Liver (tissue), 9 donors: Measurements from ENCODE around the gene RXRG. TPM values are rescaled to one million over a fixed set of nuclear protein-coding genes. Genes with fewer than 3 reads are reported as not detected.

Source experiments
- DNase-seq: peaks from one replicate; pipeline ENCODE4 v3.0.0-alpha.2; 2017; ENCODE audit warnings: low spot score
- H3K27ac ChIP-seq, 2 donors: one replicate each; pipeline ENCODE4 v1.7.0; 2013; ENCODE audit warnings: inconsistent platforms in 2 of 2, low read length in 2 of 2, control low read depth in 1 of 2, low read depth in 1 of 2, mild to moderate bottlenecking in 1 of 2
- H3K27me3 ChIP-seq, 4 donors: one replicate each; pipeline versions ENCODE4 v1.6.1 to v1.7.0; 2013; ENCODE audit warnings: low read length in 3 of 4, inconsistent platforms in 1 of 4, mild to moderate bottlenecking in 1 of 4, moderate library complexity in 1 of 4; ENCODE audit not compliant: control insufficient read depth in 4 of 4, insufficient read depth in 4 of 4
- H3K36me3 ChIP-seq, 4 donors: one replicate each; pipeline versions ENCODE4 v1.6.1 to v1.7.0; 2013; ENCODE audit warnings: low read length in 3 of 4, mild to moderate bottlenecking in 3 of 4, low read depth in 1 of 4, moderate library complexity in 1 of 4; ENCODE audit not compliant: control insufficient read depth in 4 of 4, insufficient read depth in 3 of 4
- H3K4me1 ChIP-seq, 4 donors: one replicate each; pipeline versions ENCODE4 v1.6.1 to v1.7.0; 2013; ENCODE audit warnings: low read length in 3 of 4, mild to moderate bottlenecking in 3 of 4, moderate library complexity in 1 of 4; ENCODE audit not compliant: control insufficient read depth in 4 of 4, insufficient read depth in 4 of 4
- H3K4me3 ChIP-seq, 3 donors: one replicate each; pipeline versions ENCODE4 v1.6.1 to v1.7.0; 2013; ENCODE audit warnings: low read length in 3 of 3, control low read depth in 1 of 3, low read depth in 1 of 3, mild to moderate bottlenecking in 1 of 3
- H3K9ac ChIP-seq, 2 donors: one replicate each; pipeline ENCODE4 v1.7.0; 2013; ENCODE audit warnings: low read length in 2 of 2, mild to moderate bottlenecking in 2 of 2, moderate library complexity in 2 of 2, control low read depth in 1 of 2, low read depth in 1 of 2
- H3K9me3 ChIP-seq, 4 donors: one replicate each; pipeline versions ENCODE4 v1.6.1 to v1.7.0; 2013; ENCODE audit warnings: low read length in 3 of 4; ENCODE audit not compliant: control insufficient read depth in 4 of 4
- ATF3 ChIP-seq: IDR thresholded peaks from 2 replicates; pipeline ENCODE4 v1.6.1; 2016; ENCODE audit warnings: antibody characterized with exemption
- CTCF ChIP-seq: fragments of 150-350 bp; IDR thresholded peaks from 2 replicates; pipeline ENCODE4 v1.5.1; 2017; ENCODE audit warnings: improper control_type of control experiment, low read depth, low read length; ENCODE audit not compliant: missing input control
- EGR1 ChIP-seq, 2 donors: IDR thresholded peaks; 2 replicates each; pipeline ENCODE4 v1.6.1; 2016 to 2018; ENCODE audit warnings: antibody characterized with exemption in 2 of 2, low read depth in 2 of 2
- FOXA1 ChIP-seq: IDR thresholded peaks from 2 replicates; pipeline ENCODE4 v1.6.1; 2016; ENCODE audit warnings: antibody characterized with exemption
- FOXA2 ChIP-seq: IDR thresholded peaks from 2 replicates; pipeline ENCODE4 v1.6.1; 2016; ENCODE audit warnings: antibody characterized with exemption
- HNF4G ChIP-seq: IDR thresholded peaks from 2 replicates; pipeline ENCODE4 v1.6.1; 2016; ENCODE audit warnings: antibody characterized with exemption
- MAX ChIP-seq: IDR thresholded peaks from 2 replicates; pipeline ENCODE4 v1.6.1; 2016; ENCODE audit warnings: antibody characterized with exemption
- NR2F2 ChIP-seq: IDR thresholded peaks from 2 replicates; pipeline ENCODE4 v1.6.1; 2016; ENCODE audit warnings: antibody characterized with exemption
- RAD21 ChIP-seq, 2 donors: IDR thresholded peaks; 2 replicates each; pipeline ENCODE4 v1.6.1; 2016; ENCODE audit warnings: antibody characterized with exemption in 2 of 2, mild to moderate bottlenecking in 2 of 2
- REST ChIP-seq: IDR thresholded peaks from 2 replicates; pipeline ENCODE4 v1.6.1; 2016; ENCODE audit warnings: antibody characterized with exemption, mild to moderate bottlenecking
- RXRA ChIP-seq, 2 donors: IDR thresholded peaks; 2 replicates each; pipeline ENCODE4 v1.6.1; 2017 to 2018; ENCODE audit warnings: antibody characterized with exemption in 2 of 2, mild to moderate bottlenecking in 1 of 2
- SP1 ChIP-seq: IDR thresholded peaks from 2 replicates; pipeline ENCODE4 v1.6.1; 2018; ENCODE audit warnings: antibody characterized with exemption, mild to moderate bottlenecking
- TAF1 ChIP-seq: conservative IDR thresholded peaks from 2 replicates; pipeline ENCODE4 v1.6.1; 2016; ENCODE audit warnings: antibody characterized with exemption, mild to moderate bottlenecking
- YY1 ChIP-seq: IDR thresholded peaks from 2 replicates; pipeline ENCODE4 v1.6.1; 2016; ENCODE audit warnings: antibody characterized with exemption, mild to moderate bottlenecking
- ZBTB33 ChIP-seq: IDR thresholded peaks from 2 replicates; pipeline ENCODE4 v1.6.1; 2016; ENCODE audit warnings: antibody characterized with exemption
- WGBS: extraction: QIAGEN DNeasy Blood & Tissue Kit; methylation state at CpG from one replicate; pipeline ENCODE4 v1.1.7; 2013; 5-methylcytosine and 5-hydroxymethylcytosine counted together
- polyA plus RNA-seq, 2 donors: library from polyadenylated mRNA; stranded (reverse) in 1 of 2; unstranded in 1 of 2; fragments of 200-250 nt in 1 of 2; fragments of >200 nt in 1 of 2; fragmentation: Nextera tagmentation in 1 of 2; extraction: Ambion mirVana in 1 of 2; gene quantifications; one replicate each; pipeline versions ENCODE4 v1.2.1 to v1.2.3, GENCODE V29; 2013 to 2015
- total RNA-seq, 2 donors: library from RNA; depleted of rRNA; stranded (reverse); fragments of >200 nt; gene quantifications; one replicate each; pipeline ENCODE4 v1.2.3, GENCODE V29; 2014
- donor health status: healthy.
- donor health status: healthy.
- donor health status: healthy.
- donor health status: healthy.
- donor health status: healthy.

Gene RXRG
- total and polyA plus RNA-seq, 4 donors = 0.12 to 0.44 (median 0.42) TPM; not detected in 1

- Histone ChIP-seq H3K9ac (no peak overlapping the region), H3K4me1 (peaks cover 0 to 3% (median 0%) of the 10 kb centered on the region in 4 donors), H3K4me3 (no peak overlapping the region), H3K27me3 (no peaks in the 10 kb centered on the region), H3K36me3 (no peaks in the 10 kb centered on the region), H3K9me3 (no peaks in the 10 kb centered on the region), H3K27ac (no peak overlapping the region)
- WGBS = 82% methylated on average over 2 of the region's 2 CpGs
- DNase-seq = no peak
- TF ChIP-seq YY1 (no peak), REST (no peak), SP1 (no peak), CTCF (no peak), HNF4G (no peak), ZBTB33 (no peak), NR2F2 (no peak), RAD21 (IDR thresholded peaks at IDR 0.05) (no peak), FOXA2 (no peak), FOXA1 (no peak), ATF3 (no peak), MAX (no peak), RXRA (IDR thresholded peaks at IDR 0.05) (no peak)
Observed at GRCh38 chr1:165389609-165390008, 55.3 kb downstream of the RXRG start.

- no peak for DNase-seq
- no peaks in the 10 kb centered on the region for H3K27me3 ChIP-seq
- H3K4me3 ChIP-seq = no peak overlapping the region
- peaks cover 0 to under 1% (median 0%) of the 10 kb centered on the region in 4 donors for H3K4me1 ChIP-seq
- H3K36me3 ChIP-seq = no peaks in the 10 kb centered on the region
- no peak overlapping the region for H3K27ac ChIP-seq
- no peak for TF ChIP-seq SP1
- no peak for TF ChIP-seq FOXA1
- TF ChIP-seq MAX = no peak
- no peak for TF ChIP-seq TAF1
- no peak for TF ChIP-seq EGR1 (IDR thresholded peaks at IDR 0.05; ENCODE audit: low read depth in 2 of 2)
- no peak overlapping the region for H3K9ac ChIP-seq
- 77% methylated on average over 2 of the region's 2 CpGs for WGBS
- H3K9me3 ChIP-seq = no peaks in the 10 kb centered on the region
Observed at GRCh38 chr1:165387961-165388360, 57.0 kb downstream of the RXRG start.
